NCI-H2029 treated with DMSO at 0.1 percent for 48 hours (cell line): ENCODE measurements around the gene IQSEC1.

Source experiments
- DNase-seq: peaks from one replicate; lab custom pipeline; 2025; lab: John Stamatoyannopoulos, UW

The IQSEC1 gene

DNA sequence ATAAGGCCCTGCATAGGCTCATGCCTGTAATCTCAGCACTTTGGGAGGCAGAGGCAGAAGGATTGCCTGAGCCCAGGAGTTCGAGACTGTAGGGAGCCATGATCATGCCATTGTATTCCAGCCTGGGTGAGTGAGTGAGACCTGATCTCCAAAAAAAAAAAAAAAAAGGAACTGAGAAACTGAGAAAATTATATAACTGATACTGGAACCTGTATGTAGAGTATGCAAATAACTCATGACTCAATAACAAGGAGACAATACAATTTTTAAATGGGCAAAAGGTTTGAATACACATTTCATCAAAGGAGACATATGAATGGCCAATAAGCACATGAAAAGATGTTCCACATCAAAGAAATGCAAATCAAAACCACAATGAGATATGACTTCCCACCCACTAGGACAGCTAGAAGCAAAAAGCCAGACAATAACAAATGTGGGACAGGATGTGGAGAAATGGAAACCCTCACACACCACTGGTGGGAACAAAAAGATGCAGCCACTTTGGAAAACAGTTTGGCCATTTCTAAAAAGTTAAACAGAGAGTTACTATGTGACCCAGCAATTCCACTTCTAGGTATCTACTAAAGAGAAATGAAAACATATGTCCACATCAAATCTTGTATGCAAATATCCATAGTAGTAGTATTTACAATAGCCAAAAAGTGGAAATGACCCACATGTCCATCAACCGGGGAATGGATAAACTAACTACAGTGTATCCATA lies 70.7 kb downstream of the IQSEC1 start:
- no peak for DNase-seq

DNA sequence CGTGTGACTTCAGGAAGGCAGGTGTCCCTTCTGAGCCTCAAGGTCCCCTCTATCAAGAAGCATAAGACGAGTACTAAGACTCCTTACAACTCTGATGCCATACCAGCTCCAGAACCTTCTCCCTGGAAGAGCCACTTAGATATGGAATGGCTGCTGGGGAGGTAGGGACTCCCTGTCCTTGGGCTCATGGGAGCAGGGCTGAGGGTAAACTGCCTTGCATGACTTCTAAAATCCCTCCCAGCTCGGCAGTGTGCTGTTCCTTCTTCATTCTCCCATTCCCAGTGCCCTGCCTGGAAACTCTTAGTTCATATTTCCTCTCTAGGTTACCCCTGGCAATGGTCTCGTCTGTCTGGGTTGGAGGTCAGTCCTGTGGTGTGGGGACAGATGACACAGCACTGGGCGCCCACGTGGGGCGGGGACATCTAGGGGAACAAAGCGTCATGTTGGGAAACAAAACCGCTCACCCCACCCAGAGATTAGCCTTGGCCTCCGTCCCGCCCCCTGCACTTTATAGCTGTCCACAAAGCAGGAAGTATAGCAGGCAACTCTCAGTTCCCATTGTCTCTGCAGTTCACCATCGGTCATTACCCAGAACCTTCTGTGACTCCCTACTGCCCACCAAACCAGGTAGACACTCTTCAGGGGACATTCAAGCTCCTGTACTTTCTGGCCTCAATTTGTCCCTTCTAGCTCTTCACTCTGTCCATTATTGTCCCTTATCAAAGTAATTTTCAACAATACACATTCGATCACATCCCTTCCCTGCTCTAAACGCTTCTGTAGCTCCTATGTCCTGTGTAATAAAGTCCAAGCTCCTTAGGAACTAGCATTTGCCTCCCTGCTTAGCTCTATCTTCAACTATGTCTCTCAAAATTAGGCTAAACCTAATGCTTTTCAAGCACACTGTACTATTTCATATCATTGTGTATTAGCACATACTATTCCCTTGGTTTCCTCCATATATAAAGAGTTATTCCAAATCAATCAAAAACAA lies 73.8 kb downstream of the IQSEC1 start:
- DNase-seq, result no peak

DNA sequence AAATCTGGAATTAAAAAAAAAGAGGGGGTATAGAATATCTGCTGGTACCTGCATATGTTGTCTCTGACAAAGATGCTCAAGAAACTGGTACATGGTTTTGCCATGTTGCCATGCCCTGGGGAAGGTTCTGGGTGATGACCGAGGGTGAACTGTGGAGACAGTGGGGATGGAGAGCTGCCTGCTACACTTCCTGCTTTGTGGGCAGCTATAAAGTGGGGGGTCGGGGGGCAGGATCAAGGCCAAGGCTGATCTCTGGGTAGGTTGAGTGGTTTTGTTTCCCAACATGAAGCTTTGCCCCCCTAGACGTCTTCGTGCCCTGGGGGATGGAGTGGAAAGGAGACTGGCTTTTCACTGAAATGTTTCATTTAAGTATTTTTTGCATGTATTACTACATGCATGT lies 74.6 kb downstream of the IQSEC1 start:
- DNase-seq, result no peak

DNA sequence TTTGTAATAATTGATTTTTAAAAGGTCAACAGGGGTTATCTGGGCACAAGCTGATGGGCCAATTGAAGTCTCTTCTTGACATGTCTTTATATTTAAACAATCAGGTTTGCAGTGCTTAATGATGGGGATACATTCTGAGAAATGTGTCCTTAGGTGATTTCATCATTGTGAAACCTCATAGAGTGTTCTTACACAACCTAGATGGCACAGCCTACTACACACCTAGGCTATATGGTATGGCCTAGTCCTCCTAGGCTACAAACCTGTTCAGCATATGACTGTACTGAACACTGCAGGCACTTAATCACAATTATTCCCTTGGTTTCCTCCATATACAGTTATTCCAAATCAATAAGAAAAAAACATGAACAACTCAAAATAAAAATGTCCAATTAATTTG lies 75.8 kb downstream of the IQSEC1 start:
- no peak for DNase-seq

DNA sequence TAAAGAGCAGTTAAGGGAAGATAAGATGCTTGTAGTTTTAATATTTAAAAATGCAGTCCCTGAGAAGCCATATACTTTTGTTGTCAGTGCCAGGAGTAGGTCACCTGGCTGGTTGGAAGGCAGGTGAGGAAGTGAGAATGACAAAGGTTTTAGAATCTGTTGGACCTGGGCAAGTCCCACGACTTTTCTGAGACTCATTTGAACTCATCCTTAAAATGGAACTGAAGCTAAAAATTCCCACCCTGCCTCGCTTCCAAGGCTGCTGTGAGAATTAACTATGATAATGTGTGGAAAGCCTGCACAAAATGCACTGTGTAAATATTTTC lies 77.1 kb downstream of the IQSEC1 start:
- DNase-seq, result no peak

DNA sequence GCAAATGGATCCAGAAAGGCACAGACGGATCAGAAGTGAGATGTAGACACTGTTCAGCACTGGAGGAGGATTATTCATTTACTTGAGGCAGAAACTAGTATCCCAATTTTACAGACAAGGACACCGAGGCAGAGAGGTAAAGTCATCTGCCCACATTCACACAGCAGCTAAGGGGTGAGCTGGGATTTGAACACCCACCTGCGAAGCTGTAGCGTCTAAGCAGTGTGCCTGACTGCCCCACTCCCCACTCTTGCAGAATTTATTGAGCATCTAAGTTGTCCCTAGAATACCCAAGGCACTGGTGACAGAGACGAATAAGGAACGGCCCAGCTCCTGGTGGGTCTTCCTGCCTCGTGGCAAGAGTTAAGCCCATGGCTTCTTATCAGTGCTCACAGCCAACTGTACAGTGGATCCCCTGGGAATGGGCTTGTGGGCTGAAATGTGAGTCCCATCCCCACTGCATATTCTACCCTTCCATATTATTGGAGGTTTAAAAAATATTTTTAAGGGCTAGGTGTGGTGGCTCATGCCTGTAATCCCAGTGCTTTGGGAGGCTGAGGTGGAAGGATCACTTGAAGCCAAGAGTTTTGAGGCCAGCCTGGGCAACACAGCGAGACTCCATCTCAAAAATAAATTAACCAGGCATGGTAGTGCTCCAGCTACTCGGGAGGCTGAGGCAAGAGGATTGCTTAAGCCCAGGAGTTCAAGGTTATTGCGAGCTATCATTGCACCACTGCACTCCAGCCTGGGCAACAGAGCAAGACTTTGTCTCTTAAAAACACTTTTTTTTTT lies 77.6 kb downstream of the IQSEC1 start:
- DNase-seq, result no peak

DNA sequence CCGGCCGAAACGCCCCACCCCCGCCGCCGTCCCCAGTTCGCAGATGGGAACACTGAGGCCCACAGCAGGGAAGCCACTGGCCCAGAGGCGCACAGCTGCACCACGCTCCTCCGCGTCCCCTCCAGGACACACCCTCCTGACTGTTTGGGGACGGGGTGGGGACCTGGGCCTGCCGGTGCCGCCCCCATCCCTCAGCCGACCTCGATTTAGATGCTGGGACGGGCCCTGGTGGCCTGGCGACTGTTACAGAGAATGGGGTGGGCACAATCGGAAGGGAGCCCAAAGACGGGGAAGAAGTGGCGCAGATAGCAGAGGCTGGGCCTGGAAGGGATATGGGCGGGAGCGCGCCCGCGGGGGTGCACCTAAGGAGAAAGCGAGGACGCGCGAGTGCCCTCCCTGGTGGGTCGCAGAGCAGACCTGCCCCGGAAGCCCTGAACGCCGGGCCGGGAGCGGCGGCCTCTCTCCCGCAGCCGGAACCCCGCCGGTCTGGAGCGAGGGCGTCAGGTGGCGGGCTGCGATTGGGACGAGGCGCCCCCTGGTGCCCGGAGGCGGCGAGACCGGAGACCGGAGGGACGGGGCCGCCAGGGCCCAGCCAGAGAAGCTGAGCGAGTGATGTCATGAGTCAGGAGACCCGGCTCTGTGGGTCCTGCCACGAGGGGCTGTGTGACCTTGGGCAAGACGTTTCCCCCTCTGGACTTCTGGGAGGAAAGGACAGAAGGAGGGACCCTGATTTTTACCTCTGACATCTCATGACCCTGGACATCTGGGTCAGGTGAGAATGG lies 78.4 kb downstream of the IQSEC1 start:
- DNase-seq, result peak; percentile 58

DNA sequence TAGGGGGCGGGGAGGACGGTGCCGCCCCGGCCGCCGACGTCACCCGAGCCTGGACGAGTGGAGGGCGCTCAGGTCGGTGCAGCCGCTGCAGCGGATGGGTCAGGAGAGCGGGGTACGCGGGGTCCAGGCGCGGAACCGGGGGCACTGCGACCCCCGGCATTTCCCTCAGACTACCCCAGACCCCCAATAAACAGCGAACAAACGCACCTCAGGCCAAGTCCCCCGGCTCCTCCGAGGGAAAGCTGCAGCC lies 78.9 kb downstream of the IQSEC1 start:
- DNase-seq, result no peak

DNA sequence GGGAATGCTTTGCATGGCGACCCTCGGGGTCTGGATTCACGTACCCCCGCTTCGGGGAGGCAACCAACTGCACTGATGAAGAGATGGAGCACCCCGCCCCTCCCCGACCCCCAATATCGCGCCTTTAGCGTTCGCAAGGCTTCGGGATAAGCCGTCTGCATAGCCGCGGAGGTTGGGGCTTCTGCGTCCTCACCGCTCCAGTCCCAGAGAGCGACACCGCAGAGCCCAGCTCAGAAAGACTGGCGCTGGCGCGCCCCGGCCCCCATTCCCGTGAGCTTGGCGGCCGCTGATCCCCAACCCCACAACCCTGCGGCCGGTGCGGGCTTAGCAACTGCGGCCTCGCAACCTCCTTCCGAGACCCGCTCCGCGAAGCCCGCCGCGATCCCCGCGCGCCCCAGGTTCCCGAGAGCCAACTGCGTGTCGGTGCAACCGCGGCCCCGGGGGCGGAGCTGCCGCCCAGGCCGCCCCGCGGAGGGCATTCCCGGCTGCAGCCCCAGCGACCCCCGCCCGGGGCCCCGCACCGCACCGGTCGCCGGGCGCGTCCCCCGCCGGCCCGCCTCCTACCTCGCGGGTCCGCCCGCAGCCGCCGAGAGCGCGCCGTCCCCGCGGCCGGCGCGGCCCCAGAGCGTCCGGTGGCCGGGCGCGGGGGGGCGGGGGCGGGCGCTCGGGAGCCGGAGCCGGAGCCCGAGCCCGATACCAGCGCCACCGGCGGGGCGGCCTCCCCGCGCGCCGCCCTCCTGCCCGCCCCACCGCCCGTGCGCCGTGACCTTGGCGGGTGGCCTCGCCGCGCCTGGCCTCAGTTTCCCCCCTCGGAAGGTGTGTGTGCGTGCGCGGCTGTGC lies 79.5 kb downstream of the IQSEC1 start:
- no peak for DNase-seq

DNA sequence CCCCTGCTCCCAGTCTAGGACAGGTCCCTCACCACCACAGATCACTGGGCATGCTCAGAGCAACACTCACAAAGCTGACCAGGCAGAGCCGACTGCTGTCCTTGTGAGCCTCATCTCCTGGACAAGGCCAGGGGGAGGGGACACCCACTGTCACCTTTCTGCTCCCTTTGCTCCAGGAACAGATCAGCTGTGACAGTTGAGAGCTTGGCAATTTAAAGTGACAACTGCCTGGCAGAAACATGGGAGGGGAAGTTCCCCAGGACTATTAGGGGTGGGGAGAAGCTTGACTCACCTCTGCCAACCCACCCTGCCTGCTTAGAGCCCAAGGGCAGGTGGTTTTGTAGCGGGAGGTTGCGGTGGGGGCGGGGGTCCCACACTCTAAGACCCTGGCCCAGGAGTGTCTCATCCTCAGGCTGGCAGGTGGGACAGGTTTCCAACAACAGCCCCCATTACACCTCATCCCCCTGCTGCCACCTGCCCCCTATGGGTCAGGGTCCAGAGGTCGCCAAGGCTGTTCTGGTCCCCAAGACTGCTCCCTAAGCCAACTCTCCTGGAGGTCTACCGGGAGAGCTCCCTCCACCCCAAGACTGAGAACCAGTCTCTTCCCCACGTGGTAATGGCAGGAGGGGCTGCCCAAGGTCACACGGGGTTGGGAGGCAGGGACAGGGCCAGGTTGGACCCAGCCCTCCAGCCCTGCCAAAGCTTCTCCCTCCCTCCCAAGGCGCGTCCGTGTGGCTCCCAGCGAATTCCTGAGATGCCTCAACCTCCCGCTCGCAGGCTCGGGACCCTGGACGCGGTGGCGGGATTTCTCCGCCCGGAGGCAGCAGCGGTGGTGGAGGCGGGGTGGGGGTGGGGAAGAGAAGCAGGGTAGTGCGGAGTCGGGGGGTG lies 80.4 kb downstream of the IQSEC1 start:
- no peak for DNase-seq

DNA sequence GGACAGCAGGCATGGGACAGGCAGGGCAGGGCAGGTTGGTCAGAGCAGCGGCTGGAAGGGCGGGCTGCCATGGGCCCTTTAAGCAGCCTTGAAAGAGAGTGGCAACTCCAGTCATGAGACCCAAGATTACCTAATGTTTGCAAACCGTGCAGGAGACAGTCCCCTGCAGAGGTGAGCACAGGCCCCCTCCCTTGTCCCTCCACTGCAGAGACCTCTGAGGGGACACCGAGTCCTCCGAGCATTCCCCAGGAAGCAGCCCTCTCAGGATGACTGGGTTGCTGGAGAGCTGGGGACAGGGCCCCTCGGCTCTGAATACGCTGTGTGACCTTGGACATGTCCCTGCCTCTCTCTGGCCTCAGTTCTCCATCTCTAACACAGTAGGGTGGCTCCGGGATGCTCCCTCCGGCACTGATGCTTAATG lies 81.4 kb downstream of the IQSEC1 start:
- DNase-seq, result no peak

DNA sequence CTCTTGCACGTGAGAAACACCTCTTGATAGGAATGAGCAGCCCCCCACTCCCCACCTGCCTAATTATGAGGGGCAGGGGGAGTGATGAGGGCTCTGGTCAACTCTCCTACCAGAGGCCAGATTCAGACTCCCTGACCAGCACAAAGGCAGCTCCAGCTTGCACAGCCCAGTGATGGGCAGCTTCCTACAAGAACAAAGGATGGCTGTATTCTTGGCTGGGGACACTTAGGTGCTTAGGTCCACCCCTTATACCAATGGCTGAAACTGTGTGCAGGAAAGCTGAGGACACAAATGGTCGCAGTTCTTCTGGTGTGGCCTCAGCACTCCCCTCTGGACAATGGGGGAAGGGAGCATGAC lies 81.8 kb downstream of the IQSEC1 start:
- DNase-seq, result no peak

DNA sequence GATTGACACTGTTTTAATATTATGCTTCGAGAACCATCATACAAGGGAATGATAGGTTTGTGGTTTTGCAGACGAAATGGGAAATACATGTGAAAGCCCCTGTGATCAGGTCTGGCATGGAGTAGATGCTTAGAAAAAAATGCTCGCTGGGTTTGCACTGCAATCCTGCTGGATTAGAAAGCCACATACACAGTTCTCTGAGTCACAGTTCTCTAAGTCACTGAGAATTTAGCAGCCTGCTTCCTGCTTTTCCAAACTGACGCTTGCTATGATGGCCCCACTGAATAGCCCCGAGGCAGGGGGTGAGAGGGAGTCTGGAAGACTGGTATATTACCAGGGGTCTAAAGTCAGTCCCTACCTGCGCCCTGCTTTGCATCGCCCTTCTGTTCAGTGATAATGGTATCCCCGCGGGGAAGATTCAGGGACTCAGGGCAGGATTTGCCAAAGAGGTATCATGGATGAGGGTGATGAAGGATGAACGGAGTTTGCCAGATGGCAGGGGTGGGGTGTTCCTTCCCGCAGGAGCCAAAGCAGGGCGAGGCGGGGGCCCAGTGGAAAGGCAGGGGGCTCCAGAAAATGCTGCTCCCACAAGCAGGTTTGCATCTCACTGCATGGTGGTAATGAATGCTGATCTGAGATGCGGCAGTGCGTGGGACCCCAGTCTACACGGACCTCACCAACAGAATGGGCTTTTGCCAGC lies 82.3 kb downstream of the IQSEC1 start:
- no peak for DNase-seq

DNA sequence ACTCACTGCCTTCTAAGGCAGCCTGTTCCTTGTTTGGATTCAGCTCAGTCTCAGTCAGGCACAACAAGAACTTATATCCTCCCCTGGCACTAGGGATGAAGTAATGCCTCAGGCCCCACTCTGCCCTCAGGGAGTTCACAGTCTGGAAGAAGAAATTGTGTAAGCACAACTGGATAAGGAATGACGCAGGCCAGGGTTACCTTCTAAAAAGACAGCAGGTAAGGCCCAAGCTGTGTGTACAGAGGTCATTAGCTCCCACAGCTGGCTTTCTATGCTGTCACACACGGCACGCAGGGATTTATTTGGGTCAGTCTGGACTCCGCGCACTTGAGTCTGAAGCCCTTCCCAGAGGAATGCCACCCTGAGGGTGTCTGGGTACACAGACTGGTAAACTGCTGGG lies 82.9 kb downstream of the IQSEC1 start:
- no peak for DNase-seq

DNA sequence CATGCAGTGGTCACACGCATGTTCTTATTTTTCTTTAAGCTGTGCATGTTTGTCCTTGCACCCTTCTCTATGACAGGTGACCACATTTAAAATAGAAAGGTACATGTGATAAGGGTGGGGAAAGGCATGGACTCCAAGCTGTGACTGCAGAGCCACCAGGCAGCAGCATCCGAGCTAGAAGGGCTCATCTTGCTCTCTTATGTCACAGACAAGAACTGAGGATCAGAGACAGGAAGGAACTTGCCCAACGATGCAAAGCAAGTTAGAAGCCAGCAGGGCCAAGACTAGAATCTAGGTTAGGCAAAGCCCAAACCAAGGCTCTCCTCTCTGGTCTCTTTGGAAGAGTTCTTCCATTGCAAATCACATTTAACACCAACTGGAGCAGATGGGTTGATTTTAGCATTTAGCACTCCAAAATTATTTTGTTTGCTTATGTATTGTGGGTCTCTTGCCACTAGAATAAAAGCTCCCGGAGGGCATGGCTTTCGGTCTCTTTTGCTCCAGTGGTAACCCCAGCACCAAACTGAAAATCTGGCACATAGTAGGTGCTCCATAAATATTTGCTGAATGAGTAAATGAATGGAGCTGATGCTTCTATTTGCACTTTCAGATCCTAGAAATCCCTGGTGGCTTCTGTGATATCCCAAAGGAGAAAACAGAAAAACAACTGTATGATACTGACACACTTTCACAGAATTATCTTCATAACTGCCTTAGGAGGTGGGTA lies 84.3 kb downstream of the IQSEC1 start:
- DNase-seq, result no peak

DNA sequence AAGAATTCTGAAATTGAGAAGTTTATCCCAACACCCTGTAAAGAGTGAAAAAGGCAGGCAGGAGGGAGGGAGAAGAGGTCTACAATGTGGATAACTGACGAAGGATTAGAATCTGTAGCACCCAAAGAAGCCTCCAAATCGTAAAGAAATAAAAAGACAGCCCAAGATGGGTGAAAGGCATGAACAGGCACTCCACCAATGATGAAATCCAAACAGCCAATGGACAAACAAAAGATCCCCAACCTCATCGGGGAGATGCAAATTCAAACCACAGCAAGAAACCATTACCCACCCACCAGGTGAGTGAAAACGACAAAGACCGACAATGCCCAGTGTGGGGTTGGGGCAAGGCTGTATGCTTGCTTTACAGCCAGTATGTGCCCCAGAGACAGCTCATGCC lies 85.6 kb downstream of the IQSEC1 start:
- no peak for DNase-seq

DNA sequence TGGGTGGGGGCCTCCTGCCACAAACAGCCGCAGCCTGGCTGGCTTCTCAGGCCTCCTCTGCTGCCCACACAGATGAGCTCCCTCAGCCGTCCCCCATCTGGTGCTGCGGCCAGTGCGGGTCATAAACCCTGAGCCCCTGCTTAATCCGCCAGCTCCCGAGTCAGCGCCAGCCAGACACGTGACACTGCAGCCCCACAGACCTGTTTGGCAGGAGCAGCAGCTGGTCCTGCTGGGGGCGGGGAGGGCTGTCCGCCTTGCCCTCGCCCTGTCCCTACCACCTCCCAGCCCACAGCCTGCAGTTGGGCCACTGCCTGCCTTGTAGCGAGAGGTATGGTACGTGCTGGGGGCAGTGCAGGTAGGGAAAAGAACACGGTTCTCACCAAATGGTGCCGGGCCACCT lies 86.2 kb downstream of the IQSEC1 start:
- no peak for DNase-seq

DNA sequence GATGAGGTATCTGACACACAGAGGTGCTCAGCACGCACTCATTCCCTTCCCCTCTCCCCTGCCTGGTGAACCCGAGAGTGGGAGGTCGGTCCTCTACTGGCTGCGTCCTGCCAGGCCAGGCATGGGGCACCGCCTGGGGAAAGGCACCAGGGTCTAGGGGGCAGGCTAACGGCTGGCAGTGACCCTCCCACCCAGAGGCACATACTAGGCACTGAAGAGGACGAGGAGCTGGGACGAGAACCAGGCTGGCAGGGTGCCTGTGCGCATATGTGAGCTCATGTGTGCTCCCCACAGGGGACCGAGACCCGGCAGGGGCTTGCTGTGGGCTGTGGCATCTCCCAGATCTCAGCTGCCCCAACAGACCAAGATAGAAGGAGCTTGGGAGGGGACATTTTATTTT lies 86.7 kb downstream of the IQSEC1 start:
- no peak for DNase-seq

DNA sequence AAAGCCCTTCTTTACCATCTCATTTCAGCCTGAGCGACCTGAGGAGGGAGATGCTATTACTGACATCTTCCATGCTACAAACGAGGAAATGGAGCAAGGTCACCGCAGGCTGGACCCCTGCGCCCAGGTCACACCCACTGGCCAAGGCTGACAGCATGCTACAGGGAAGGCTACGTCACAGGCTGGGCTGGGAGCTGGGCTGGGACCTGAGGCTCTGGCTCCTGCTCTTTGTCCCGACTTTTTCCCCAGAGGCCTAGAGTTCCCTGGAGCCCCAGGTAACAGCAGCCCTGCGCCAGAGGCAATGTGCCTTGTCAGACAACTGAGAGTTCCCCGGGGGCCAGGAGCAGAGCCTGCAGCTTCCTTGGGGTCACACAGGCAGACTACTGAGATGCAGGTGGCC lies 87.2 kb downstream of the IQSEC1 start:
- no peak for DNase-seq
